ENCODE measurements around the gene MPRIP.

MPRIP gene

DNA sequence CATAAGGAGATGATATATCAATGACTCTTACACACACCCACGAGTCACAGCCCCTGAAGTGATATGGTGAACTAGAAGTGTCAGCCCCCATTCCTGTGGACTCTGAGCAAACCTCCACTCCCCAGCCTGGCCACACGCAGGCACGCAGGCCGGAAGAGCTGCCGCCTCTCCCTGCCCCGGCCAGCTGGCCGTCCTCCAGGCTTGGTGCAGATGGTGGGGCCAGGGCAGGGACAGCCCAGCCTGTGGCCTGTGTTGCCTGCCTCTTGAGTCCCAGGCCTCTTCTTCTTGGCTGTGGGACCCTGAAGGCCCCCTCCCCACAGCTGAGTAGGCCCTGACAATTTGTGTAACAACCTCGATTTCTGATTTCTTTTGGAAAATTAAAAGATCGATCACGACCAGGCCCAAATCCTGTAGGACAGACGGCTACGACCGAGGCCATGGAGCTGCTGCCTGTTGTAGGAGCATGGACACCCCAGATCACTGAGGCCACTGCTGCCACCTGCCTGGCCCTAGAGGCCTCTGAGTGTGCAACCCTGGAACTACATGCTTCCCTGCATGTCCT, 10.0 kb upstream of the MPRIP start:
- DNase-seq = no peak

DNA sequence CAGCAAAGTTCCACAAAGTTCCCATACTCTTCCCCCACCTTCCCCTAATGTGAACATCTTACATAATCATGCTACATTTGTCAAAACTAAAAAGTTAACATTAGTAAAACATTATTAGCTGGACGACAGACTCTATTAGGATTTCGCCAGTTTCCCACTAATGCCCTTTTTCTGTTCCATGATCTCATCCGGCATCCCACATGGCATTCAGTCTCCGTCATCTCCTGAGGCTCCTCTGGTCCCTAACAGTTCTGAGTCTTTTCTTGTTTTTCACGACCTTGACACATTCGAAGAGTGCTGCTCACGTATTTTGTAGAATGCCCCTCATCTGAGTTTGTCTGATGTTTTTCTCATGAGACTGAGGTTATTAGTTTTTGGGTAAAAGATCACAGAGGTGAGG, 8.8 kb upstream of the MPRIP start:
- no peak for DNase-seq

DNA sequence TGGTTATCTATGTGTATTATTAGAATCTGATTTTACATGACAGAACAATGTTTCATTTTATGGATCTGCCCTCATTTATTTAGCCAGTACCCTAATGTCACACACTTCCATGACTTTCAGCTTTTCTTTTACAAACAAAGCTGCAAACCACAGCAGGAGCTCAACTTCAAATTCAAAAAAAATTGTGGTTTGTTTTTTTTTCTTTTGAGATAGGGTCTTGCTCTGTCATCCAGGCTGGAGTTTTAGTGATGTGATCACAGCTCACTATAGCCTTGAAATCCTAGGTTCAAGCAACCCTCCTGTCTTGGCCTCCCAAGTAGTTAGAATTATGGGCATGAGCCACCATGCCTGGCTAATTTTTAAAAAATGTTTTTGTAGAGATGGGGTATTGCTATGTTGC, 8.2 kb upstream of the MPRIP start:
- no peak for DNase-seq

DNA sequence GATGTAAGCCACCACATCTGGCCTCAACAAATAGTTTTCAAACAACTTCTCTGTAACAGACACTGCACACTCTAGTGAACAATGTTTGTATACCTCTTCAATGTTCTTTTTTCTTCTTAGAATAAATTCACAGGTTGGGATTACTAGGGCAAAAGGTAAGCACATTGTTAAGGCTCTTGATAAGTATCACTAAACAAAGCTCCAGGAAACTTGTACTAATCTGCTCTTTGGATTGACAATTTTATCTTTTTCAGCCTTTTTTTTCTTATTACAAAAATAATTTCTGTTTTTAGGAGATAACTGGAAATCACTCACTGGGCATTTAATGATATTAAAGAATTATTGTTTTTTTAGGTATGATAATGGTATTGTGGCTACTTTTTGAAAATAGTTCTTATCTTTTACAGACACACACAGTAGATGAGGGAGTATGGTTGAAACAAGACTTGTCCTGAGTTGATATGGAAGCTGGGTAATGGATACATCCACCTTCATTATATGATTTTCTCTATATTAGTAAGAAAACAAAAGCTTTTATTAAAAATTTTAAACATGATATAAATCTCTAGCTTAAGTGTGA, 7.7 kb upstream of the MPRIP start:
- DNase-seq = no peak

DNA sequence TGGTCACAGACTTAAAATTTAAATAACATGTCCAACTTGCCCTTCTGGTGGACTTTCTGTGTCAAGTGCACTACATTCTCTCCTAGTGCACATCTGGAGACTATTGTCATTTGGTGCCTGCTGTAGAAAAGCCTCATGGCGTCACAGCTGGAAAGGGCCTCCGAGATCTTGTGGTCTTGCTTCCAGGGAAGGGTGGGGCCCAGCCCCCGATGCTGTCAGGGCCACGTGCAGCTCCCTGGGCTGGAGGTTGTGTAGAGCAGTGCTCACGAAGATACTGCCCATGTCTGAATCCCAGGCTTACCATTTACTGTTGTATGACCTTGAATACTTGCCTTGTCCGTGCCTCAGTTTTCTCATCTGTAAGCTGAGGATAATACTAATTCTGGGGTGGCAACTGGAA, 6.8 kb upstream of the MPRIP start:
- no peak for DNase-seq

DNA sequence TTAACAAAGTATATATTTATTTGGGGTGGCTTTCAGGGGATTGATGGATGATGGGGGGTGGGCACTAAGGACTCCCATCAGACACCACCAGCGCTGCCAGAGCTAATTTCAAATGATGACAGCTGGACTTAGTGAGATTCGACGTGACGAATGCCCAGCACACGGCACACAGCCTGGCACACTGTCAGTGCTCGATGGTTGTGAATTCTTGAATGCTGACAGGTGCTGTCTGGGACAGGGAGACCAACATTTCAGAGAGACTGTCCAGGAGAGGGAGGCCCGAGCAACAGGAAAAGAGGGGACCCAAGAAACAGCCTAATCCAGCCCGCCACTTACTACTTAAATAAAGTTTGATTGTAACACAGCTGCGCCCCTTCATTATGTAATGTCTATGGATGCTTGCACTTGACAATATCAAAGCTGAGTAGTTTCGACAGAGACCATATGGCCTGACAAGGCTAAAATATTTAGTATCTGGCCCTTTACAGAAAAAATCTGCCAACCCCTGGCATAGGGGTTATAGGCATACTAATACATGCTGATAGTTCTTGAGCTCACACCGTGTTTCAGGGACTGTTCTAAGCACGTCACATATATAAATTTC, 6.2 kb upstream of the MPRIP start:
- DNase-seq = no peak

DNA sequence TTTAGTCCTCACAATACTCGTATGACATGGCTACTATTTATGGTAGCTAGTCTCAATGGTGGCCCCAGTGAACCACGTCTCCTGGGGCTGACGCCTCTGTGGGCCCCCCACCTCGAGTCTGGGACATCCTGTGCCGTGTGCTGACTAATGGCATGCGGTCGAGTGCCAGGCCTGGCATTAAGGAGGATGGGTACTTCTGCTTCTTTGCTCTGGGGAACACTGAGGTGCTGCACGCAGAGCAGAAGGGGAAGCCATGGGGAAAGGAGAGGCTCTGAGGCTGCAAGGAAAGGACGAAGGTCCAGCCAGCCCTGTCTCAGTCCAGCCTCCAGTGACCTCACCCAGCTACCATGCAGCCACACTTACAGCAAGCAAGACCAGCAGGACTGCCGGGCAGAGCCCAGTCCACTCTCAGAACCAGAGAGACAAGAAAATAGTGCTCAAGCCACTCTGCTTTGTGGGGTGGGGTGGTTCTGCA, 5.7 kb upstream of the MPRIP start:
- DNase-seq = no peak

DNA sequence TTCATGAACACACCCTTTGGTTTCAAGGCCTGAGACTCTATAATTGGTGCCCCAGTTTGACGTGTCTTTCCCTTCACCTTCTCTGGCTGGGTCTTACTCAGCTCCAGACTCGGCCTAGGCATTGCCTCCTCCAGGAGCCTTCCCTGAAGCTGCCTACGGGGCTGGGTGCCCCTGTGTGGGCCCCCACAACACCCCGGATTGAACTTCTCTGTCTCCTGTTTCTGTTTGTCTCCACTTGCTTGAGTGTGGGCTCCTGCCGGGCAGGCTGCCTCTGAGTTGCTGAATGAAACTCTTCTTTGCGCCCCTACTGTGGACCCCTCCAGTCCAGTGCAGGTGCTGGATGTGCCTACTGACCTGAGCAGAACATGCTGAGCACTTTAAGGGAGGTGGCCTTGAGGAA, 2.3 kb upstream of the MPRIP start:
- no peak for DNase-seq

DNA sequence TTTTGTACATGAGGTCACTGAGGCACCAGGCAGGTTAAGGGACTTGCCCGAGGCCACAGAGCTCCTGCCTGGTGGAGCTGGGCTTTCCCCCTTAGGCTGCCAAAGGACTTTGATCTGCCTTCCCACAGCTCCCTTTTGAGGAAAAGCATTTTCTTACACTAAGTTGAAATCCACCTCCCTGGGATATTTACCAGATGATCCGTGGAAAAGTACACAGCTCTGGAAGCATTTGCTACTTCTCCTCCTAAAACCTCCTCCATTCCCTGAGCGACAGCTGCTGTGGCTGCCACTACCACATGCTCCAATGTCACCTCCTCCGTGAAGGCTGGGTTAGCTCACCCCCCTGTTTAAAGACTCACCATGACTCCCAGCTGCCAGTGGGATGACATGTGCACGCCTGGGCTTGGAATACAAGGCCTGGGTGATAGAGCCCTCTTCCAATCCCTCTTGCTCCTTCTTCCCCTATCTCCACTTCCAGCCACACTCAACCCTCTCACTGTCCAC, 1.2 kb upstream of the MPRIP start:
- no peak for DNase-seq

DNA sequence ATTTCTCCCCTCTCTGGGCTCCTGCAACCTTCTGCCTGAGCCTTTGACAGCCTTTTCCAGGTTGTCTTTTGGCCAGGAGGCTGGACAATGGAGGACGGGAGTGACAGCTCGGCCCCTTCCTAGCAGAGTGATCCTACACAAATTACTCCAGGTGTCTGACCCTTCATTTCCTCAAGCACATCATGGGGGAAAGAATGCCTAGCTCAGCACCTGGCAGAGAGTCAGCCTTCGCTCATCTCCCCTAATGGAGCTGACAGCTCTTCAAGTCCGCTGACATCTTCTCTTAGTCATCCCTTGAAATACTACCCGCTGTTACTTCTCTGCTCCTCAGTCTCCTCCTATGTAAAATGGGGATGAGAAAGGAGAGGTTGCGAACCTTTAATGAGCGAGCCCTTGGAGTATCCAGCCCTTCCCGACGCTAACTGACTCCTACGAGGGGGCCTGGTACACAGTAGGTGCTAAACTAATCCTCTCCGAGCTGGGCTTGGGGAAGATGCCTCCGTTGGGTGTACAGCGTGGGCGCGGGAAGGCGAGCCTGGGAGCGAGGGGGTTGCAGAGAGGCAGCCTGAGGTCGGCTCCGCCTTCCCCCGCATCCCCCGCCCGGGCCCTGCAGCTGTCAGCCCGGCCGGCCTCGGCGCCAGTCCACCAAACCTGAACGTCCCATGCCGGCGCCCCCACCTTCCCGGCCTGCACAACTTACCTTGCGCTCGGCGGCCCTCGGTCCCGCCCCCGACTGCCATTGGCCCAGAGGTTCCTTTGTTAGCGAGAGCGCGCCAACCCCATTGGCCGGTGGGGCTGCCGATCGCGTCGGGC, 480 bp upstream of the MPRIP start:
- DNase-seq = peak; percentile 97

DNA sequence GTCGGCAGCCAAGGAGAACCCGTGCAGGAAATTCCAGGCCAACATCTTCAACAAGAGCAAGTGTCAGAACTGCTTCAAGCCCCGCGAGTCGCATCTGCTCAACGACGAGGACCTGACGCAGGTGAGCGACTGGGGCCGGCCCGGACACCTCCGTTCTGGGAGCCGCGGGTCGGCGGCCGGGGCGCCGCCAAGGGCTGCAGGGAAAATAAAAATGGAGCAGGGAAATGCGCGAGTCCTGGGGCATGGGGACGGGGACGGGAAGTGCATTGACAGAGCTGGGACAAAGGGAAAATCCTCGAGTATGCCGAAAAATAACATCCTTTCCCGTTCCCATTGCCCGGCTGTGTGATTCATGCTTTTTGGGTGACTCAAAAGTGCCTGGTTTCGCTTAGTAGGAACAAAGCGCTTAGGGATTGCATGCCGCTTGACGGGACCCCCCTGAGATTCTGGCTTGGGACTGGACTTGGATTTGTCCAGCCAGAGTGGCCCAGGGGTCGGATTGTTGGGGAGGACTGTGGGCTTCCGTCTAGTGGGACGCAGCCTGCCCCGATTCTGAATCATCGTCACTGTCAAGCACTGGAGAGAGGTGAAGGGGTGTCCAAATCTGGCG, 699 bp downstream of the MPRIP start:
- DNase-seq = peak; percentile 22

DNA sequence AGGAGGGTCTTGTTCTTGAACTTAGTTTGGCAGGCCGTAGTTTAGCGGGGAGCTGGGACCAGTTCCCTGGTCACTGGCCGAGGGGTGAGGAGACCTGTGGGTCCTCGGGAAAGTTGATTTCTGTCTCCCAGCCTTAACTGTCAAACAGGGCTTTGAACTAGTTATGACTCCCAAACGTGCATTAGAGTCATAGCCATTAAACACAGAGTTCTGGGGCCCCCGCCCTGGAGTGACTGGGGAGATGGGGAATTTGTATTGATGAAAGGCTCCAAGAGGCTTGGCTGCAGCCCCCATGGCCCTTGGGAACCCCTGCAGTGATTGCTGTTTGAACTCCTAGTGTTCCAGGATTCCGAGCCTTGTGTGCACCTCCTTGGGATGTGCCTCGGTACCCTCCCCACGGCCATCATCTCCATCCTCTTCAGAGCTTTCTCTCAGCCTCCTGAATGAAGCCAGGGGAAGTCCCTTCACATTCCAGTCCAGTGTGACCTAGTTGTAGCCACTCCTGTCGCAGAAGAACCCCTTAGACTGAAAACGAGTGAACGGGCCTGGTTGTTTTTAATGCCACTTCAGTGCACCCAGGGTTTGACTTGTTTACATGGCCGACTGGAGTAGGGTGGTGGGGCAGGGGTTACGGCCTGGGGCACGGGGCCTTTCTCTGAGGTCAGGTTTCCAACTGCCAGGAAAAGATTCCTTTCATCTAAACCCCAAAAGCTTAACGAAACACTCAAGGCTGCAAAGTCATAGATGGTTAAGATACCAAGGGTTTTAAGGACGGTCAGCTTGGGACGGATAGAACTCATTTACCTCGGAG, 1.4 kb downstream of the MPRIP start:
- no peak for DNase-seq

DNA sequence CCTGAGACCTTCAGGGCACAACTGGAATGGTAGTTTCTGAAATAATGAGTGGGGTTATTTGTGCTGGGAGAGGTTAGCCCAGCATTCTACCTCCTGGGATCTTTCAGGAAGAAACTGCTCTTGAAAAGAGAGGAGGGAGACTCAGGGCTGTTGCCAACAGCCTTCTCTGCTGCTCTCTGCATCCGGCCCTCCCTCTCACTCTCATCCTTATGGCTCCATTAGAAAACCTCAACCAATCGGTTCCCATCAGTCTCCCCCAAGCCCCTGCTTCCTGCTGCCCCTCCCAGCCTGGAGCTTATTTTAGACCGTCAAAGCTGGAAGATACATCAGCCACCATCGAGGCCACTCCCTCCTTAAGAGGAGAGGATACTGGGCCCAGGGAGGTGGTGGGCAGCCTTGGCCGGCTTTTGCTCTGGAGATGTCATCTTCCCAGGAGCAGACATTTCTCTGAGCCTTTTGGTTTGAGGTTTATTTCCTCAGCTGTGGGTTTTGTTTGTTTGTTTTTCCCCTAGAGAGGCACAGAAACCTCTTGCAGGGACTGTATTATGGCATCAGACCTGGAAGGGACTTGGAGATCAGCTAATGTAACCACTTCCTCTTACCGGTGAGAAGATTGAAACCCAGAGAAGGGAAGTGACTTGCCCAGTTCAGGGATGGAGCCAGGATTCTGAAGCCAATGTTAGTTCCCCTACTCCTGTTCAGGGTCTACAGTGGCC, 2.7 kb downstream of the MPRIP start:
- no peak for DNase-seq

DNA sequence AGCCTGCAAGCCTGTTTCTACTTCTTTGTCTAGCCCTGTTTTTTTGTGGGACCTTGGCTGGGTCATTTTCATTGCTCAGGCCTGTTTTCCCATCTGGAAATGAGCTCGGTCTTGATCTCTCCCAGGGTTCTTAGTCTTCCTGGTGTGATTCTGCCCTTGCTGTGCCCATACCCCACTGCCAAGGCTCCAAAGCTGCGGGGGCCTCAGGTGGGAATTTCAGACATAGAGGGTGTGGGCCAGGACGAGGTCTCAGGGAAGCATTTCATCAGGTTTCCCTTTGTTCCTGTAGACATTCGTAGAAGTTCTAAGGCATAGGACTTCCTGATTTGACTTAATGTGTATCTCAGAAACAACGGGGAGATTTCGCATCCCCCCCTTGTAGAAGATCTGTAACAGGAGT, 5.8 kb downstream of the MPRIP start:
- no peak for DNase-seq

DNA sequence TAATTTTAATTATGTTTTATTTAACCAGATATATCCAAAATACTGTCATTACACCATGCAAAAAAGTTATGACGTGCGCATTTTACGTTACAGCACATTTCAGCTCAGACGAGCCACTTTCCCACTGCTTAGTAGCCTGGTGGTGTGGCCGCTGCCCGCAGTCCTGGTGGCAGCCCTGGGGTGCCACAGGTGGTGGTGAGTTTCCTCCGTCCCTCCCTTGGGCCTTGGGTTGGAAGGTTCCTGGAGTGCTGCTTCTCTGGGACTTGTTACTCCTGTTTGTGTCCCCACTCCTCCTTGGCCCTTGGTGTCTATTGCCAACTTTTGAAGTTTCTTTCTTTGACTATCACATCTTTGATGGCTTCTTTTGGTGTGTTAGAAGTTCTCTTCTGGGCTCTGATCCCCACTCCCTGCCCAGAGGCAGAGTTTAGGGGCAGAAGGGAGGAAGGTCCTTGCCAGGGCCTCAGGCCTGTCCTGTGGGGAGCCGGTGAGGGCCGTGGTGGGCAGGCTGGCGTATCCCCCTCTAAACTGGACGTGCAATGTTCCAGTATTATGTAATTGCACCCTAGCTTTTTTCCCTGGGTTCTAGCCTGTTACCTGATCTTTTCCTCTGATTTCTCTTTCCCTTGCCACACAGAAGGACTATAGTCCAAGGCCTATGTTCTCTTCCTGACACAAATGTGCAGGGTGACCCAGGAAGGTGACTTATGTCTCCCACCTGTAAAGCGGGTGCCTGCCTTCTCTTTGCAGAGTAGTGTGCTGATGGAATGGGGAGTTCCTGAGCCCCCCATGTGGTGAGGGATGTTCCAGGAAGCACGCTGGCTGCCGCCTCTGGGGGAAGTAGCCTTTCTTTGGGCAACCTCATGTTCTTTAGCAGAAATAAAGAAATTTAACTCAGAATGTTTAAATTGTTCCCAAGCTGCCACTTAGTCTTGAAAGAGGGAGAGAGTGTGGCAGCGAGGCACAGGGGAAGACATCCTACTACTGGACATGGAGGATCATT, 8.4 kb downstream of the MPRIP start:
- DNase-seq = no peak

DNA sequence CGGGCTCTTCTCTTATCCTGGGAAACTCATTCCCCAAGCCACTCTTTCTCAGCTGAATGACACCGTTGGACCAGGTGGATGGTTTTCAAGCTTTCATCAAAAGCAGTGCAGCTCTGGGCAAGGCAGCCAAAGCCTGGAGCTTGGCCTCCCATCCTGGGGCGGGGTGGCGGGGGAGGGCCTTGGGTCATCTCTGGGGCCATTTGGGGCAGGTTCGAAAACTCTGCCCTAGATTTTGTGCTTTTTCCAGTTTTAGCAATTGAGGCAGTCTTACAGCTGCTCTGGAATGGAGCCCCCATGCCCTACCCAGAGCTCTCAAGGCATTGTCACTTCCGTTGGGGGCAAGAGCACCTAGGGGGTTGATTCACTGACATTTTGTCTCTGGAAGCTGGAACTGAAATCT, 9.1 kb downstream of the MPRIP start:
- DNase-seq = no peak

DNA sequence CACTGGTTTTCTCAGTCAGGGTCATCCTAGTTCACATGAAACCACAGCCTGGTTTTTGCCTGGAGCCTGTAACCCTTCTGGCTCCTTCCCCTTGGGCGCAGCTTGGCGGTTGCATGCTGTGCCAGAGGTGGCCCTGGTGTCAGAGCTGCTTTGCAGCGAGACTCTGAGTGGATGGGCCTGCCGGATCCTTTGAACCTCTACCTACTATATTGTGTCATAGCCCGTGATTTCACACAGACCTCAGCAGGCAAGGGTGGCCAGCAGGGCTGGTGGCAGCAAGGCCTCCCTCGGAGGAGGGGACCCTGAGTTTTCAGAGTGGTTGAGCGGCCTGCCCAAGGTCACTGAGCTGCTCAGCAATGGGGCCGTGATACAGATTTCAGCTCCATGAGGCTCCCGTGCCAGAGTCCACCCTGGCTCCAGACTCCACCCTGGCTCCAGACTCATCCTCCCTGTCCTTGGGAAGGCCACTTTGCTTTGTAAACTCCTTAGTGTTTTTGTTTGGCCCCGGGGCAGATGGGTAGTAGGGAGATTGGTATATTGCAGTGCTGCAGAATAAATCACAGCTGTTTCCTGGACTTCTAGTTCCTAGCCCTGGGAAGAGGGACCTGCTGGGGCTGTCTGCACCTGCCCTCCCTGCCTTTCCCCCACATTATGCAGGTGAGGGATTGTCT, 9.7 kb downstream of the MPRIP start:
- DNase-seq = no peak

DNA sequence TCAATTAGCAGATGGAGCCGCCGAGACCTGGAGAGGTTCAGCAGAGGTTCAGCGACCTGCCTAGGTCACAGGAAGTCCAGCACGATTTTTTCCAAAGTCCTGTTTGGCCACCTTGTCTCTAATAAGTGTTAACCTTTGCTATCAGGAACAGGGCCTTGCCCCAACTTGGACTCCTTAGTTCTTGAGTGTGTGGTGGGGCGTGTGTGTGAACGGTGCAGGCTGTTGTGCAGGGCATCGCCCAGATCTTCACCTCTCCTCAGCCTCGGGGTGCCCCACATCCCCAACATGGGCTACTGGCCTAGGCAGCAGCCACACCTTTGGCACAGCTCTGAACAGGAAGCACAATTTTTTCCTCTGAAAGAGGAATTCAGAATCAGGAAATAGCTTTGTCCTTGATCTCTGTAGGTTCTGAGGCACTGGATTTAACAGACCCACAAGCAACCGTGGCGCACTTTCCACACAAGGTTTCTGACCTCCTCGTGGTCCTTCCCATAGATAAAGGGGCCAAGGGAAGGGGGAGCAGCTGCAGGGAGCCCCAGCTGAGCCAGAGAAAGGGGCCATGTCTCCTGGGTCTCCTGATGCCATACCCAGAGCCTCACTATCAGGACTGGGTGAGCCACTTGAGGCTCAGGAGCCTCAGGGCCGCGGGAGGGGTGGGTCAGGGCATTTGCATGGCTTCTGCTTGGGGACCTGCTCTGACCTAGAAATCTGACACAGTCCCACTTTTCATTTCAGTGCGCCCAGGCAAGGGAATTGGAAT, 10.4 kb downstream of the MPRIP start:
- no peak for DNase-seq
